Vagina (tissue), 2 donors: ENCODE data around the gene DPP4. TPM values are rescaled to one million over a fixed set of nuclear protein-coding genes. Genes with fewer than 3 reads are reported as not detected.

Experiments
- DNase-seq, 2 donors: peaks; one replicate each; pipeline ENCODE4 v3.0.0-alpha.2; 2017; ENCODE audit errors: extremely low spot score in 2 of 2
- H3K27ac ChIP-seq: fragments of 200-600 bp; sonication (generic); one replicate; pipeline ENCODE4 v1.5.1; 2019
- H3K27me3 ChIP-seq: fragments of 200-600 bp; sonication (generic); one replicate; pipeline ENCODE4 v1.5.1; 2019
- H3K36me3 ChIP-seq, 2 donors: fragments of 200-600 bp; sonication (generic); one replicate each; pipeline ENCODE4 v1.5.1; 2017 to 2019
- H3K4me1 ChIP-seq: fragments of 200-600 bp; sonication (generic); one replicate; pipeline ENCODE4 v1.5.1; 2019
- H3K4me3 ChIP-seq, 2 donors: fragments of 200-600 bp; sonication (generic); 1 replicate in 1 of 2; 2 replicates in 1 of 2; pipeline ENCODE4 v1.5.1; 2016 to 2019
- H3K9me3 ChIP-seq: fragments of 200-600 bp; sonication (generic); one replicate; pipeline ENCODE4 v1.5.1; 2019
- POLR2A ChIP-seq, 2 donors: fragments of 450-650 bp; IDR thresholded peaks; one replicate each; pipeline ENCODE4 v1.6.1; 2017; ENCODE audit warnings: antibody characterized with exemption in 2 of 2, mild to moderate bottlenecking in 2 of 2, moderate library complexity in 2 of 2
- POLR2AphosphoS5 ChIP-seq, 2 donors: sonication (generic); formaldehyde crosslinking; IDR thresholded peaks; one replicate each; pipeline ENCODE4 v1.9.0; 2017; ENCODE audit warnings: antibody characterized with exemption in 2 of 2, mild to moderate bottlenecking in 2 of 2, low read depth in 1 of 2; ENCODE audit not compliant: insufficient read depth in 1 of 2
- intact Hi-C: fragments of 100-400 bp; cut with DNase I; formaldehyde crosslinking; loops from one replicate; pipeline ENCODE4 v1.15.1; 2023
- total RNA-seq: library from RNA; depleted of rRNA; stranded (reverse); fragments of >200 nt; gene quantifications from one replicate; pipeline ENCODE4 v1.2.3, GENCODE V29; 2016
- TF ChIP-seq, protein P1 (sequence below), 3 experiments: fragments of 450-650 bp in 2 of 3; fragments of 200-600 bp in 1 of 3; sonication (generic) in 1 of 3; IDR thresholded peaks; one replicate each; pipeline ENCODE4 v1.5.1; 2017 to 2019; ENCODE audit warnings: antibody characterized with exemption in 3 of 3, mild to moderate bottlenecking in 2 of 3, moderate library complexity in 2 of 3

Gene DPP4
- total RNA-seq, 1 donor from 2014 or later, result 15.5 TPM

DNA sequence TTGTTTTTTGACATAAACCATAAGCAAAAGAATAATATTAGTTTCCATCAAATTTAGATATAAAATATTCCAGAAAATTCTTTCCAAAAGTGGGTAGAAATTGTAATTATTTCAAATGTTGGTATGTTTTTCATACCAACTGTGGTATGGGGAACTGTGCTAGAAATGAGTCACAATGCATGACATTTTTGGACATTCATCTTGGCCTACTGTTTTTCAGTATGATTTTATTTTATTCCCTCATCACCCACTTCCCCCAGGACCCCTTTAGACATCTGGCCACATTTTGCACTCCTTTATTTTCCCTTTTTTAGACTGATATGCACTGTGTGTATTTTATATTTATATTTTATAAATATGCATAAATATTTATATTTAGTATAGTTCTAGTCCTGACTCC is 97.1 kb downstream of the DPP4 start:
- TF ChIP-seq POLR2AphosphoS5 (IDR thresholded peaks at IDR 0.05; ENCODE audit: insufficient read depth in 1 of 2, low read depth in 1 of 2) (no peak), POLR2A (IDR thresholded peaks at IDR 0.05) (no peak)
- TF ChIP-seq, protein P1, sequence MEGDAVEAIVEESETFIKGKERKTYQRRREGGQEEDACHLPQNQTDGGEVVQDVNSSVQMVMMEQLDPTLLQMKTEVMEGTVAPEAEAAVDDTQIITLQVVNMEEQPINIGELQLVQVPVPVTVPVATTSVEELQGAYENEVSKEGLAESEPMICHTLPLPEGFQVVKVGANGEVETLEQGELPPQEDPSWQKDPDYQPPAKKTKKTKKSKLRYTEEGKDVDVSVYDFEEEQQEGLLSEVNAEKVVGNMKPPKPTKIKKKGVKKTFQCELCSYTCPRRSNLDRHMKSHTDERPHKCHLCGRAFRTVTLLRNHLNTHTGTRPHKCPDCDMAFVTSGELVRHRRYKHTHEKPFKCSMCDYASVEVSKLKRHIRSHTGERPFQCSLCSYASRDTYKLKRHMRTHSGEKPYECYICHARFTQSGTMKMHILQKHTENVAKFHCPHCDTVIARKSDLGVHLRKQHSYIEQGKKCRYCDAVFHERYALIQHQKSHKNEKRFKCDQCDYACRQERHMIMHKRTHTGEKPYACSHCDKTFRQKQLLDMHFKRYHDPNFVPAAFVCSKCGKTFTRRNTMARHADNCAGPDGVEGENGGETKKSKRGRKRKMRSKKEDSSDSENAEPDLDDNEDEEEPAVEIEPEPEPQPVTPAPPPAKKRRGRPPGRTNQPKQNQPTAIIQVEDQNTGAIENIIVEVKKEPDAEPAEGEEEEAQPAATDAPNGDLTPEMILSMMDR (IDR thresholded peaks at IDR 0.05), result no peak
- H3K36me3 ChIP-seq, result no peaks in the 10 kb centered on the region
- intact Hi-C loops, result no loop called here
- no peak for DNase-seq
- H3K9me3 ChIP-seq, result no peaks in the 10 kb centered on the region
- no peaks in the 10 kb centered on the region for H3K27me3 ChIP-seq
- H3K4me1 ChIP-seq, result no peaks in the 10 kb centered on the region
- no peak overlapping the region for H3K4me3 ChIP-seq
- no peak overlapping the region for H3K27ac ChIP-seq

DNA sequence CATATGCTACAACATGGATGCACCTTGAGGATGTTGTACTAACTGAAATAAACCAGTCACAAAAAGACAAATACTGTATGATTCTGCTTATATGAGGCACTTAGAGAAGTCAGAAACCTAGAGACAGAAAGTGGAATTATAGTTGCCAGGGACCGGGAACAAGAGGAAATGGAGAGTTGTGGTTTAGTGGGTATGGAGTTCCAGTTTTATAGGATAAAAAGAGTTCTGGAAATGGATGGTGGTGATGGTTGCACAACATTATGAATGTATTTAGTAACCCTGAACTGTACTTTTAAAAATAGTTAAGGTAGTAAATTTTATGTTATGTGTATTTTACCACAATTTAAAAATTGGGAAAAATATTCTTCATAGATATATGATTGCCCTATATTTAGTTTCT is 97.7 kb downstream of the DPP4 start:
- no peak for DNase-seq
- no peak for TF ChIP-seq POLR2AphosphoS5 (IDR thresholded peaks at IDR 0.05; ENCODE audit: insufficient read depth in 1 of 2, low read depth in 1 of 2)
- TF ChIP-seq, protein P1 (IDR thresholded peaks at IDR 0.05), result no peak
- TF ChIP-seq POLR2A (IDR thresholded peaks at IDR 0.05), result no peak
- no peaks in the 10 kb centered on the region for H3K4me1 ChIP-seq
- H3K36me3 ChIP-seq, result no peaks in the 10 kb centered on the region
- no peaks in the 10 kb centered on the region for H3K27me3 ChIP-seq
- H3K27ac ChIP-seq, result no peak overlapping the region
- no peak overlapping the region for H3K4me3 ChIP-seq
- intact Hi-C loops, result no loop called here
- no peaks in the 10 kb centered on the region for H3K9me3 ChIP-seq

DNA sequence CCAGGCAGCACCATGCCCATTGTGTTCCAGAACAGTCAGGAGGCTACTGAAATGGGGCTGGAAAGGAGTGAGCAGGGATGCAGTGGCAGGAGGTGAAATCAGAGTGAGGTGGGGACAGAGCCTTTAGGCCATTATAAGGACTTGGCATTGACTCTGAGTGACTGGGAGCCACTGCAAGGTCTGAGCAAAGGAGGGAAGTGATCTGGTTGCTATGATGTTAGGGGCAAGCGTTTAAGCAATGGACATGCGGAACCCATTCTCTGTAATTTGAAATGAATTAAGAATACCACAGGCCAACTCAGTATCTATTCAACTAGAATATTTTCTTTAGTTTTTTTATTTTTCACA is 98.2 kb downstream of the DPP4 start:
- no peak for DNase-seq
- no peak overlapping the region for H3K27ac ChIP-seq
- intact Hi-C loops, result no loop called here
- no peaks in the 10 kb centered on the region for H3K36me3 ChIP-seq
- no peak overlapping the region for H3K4me3 ChIP-seq
- no peaks in the 10 kb centered on the region for H3K9me3 ChIP-seq
- no peaks in the 10 kb centered on the region for H3K4me1 ChIP-seq
- TF ChIP-seq POLR2A (IDR thresholded peaks at IDR 0.05) (no peak), POLR2AphosphoS5 (IDR thresholded peaks at IDR 0.05; ENCODE audit: insufficient read depth in 1 of 2, low read depth in 1 of 2) (no peak)
- TF ChIP-seq, protein P1 (IDR thresholded peaks at IDR 0.05), result no peak
- H3K27me3 ChIP-seq, result no peaks in the 10 kb centered on the region

DNA sequence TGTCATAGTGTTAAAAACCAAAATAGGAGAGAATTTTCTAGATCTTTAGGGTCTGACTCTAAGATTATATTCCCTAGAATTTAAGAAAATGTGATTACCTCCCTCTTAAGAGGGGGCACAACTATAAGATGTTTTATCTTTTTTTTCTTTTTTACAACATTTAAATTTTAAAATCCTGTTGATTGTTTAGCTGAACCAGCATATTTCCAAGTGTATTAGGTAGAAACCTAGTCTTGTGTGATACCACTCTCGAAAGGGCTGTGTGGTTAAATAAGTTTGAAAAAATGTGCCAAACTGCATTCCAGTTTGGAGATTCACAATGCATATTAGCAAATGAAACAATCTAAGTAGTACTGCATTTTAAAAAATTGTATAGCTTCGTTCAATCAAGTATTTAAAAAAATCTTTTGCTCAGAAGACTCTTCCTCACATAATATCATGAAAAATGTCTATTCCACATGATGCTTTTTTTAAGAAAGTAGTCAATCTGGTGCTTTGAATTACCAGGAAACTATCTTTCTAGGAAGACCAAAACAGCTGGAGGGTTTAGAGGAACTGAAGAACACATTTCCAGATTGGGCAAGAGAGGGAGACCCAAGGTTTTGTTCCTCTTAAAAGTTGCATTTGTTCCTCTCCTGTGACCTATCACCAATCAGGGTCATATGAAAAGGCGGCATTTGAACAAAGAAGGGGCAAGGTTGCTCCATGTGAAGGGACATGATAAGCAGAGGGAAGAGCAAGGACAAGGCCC is 98.8 kb downstream of the DPP4 start:
- no peaks in the 10 kb centered on the region for H3K4me1 ChIP-seq
- intact Hi-C loops, result no loop called here
- H3K36me3 ChIP-seq, result no peaks in the 10 kb centered on the region
- TF ChIP-seq, protein P1 (IDR thresholded peaks at IDR 0.05), result no peak
- TF ChIP-seq POLR2A (IDR thresholded peaks at IDR 0.05) (no peak), POLR2AphosphoS5 (IDR thresholded peaks at IDR 0.05; ENCODE audit: insufficient read depth in 1 of 2, low read depth in 1 of 2) (no peak)
- H3K9me3 ChIP-seq, result no peaks in the 10 kb centered on the region
- no peak overlapping the region for H3K4me3 ChIP-seq
- no peaks in the 10 kb centered on the region for H3K27me3 ChIP-seq
- no peak for DNase-seq
- H3K27ac ChIP-seq, result no peak overlapping the region

DNA sequence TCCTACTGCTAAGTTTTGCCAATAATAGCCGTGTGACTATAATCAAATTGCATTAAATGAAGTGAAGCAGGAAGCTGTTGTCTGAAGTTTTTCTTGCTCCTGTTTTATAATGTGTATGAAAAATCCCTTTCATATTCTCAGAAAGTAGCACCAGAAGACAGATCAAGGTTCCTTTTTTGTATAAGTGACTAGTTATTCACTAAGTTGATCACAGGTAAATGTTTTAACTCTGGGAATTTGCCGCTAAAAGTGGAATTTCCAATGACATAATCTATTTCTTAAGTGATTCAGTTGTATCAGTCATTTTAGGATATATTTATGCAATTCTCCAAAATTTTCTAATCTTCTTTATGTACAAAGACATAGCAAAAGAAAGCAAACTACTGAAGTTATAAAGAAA is 99.6 kb downstream of the DPP4 start:
- no peak for TF ChIP-seq POLR2A (IDR thresholded peaks at IDR 0.05)
- TF ChIP-seq, protein P1 (IDR thresholded peaks at IDR 0.05), result no peak
- no peak for TF ChIP-seq POLR2AphosphoS5 (IDR thresholded peaks at IDR 0.05; ENCODE audit: insufficient read depth in 1 of 2, low read depth in 1 of 2)
- intact Hi-C loops, result no loop called here
- DNase-seq, result no peak
- Histone ChIP-seq H3K9me3 (no peaks in the 10 kb centered on the region), H3K27me3 (no peaks in the 10 kb centered on the region), H3K27ac (no peak overlapping the region), H3K36me3 (no peaks in the 10 kb centered on the region), H3K4me3 (no peak overlapping the region), H3K4me1 (no peaks in the 10 kb centered on the region)
